Pons (tissue), 1 donor: ENCODE measurements around the gene PDIA6.
"Not testable (repeated sequence)": the region's sequence is repeated elsewhere in the genome, so short reads cannot be mapped to it uniquely, and the experiment has no call there.

ENCODE experiments used
- DNase-seq: peaks from one replicate; pipeline ENCODE4 v3.0.0-alpha.2; 2016; ENCODE audit warnings: low spot score

Gene PDIA6

GRCh38 chr2:10833021-10833420 lies 20.4 kb upstream of the PDIA6 start:
- no peak for DNase-seq

- peak; percentile 55 for DNase-seq
Observed at GRCh38 chr2:10832203-10832936, 19.8 kb upstream of the PDIA6 start.

GRCh38 chr2:10831400-10831985 lies 18.9 kb upstream of the PDIA6 start:
- DNase-seq, result no peak

GRCh38 chr2:10830641-10831399 lies 18.2 kb upstream of the PDIA6 start:
- no peak for DNase-seq

- no peak for DNase-seq
Observed at GRCh38 chr2:10830203-10830602, 17.6 kb upstream of the PDIA6 start.

- DNase-seq, result no peak
Observed at GRCh38 chr2:10829299-10829698, 16.7 kb upstream of the PDIA6 start.

- no peak for DNase-seq
Observed at GRCh38 chr2:10828346-10828745, 15.8 kb upstream of the PDIA6 start.

GRCh38 chr2:10826625-10827024 lies 14.0 kb upstream of the PDIA6 start:
- no peak for DNase-seq

- DNase-seq, result no peak
Observed at GRCh38 chr2:10826026-10826425, 13.4 kb upstream of the PDIA6 start.

GRCh38 chr2:10824191-10824590 lies 11.6 kb upstream of the PDIA6 start:
- DNase-seq, result no peak

- DNase-seq, result peak; percentile 41
Observed at GRCh38 chr2:10820978-10821695, 8.6 kb upstream of the PDIA6 start.

- DNase-seq, result no peak
Observed at GRCh38 chr2:10820562-10820961, 8.0 kb upstream of the PDIA6 start.

GRCh38 chr2:10819714-10820314 lies 7.2 kb upstream of the PDIA6 start:
- DNase-seq, result no peak

- DNase-seq, result no peak
Observed at GRCh38 chr2:10818984-10819383, 6.4 kb upstream of the PDIA6 start.

GRCh38 chr2:10818305-10818704 lies 5.7 kb upstream of the PDIA6 start:
- DNase-seq, result not testable (repeated sequence)

- DNase-seq, result no peak
Observed at GRCh38 chr2:10817413-10817812, 4.8 kb upstream of the PDIA6 start.

GRCh38 chr2:10814571-10815331 lies 2.2 kb upstream of the PDIA6 start:
- DNase-seq, result no peak

- DNase-seq, result no peak
Observed at GRCh38 chr2:10814142-10814541, 1.6 kb upstream of the PDIA6 start.

- not testable (repeated sequence) for DNase-seq
Observed at GRCh38 chr2:10813163-10814138, 866 bp upstream of the PDIA6 start.

GRCh38 chr2:10811517-10811916 lies 1.1 kb downstream of the PDIA6 start:
- DNase-seq, result no peak
